ENCODE results near the gene TMSB4X.

- TF ChIP-seq CTCF (IDR thresholded peaks at IDR 0.05), result no peak
- no peak for TF ChIP-seq POLR2AphosphoS5 (IDR thresholded peaks at IDR 0.05)
- no peak for TF ChIP-seq POLR2A (IDR thresholded peaks at IDR 0.05; ENCODE audit: low read depth)
Measured at GRCh38 chrX:12951595-12951975, 23.3 kb upstream of the TMSB4X start.
